Loucy (cell line): ENCODE results near the gene MBD3L1.

Experiments used
- H2AFZ ChIP-seq: fragments of 200-600 bp; sonication (generic); 2 replicates; pipeline ENCODE4 v1.6.0; 2016; ENCODE audit warnings: antibody characterized with exemption, mild to moderate bottlenecking, low read length, moderate library complexity
- H3F3A ChIP-seq: fragments of 200-600 bp; 2 replicates; pipeline ENCODE4 v1.6.0; 2016; ENCODE audit warnings: antibody characterized with exemption, low read depth, mild to moderate bottlenecking
- H3K27me3 ChIP-seq: fragments of 200-600 bp; sonication (generic); 2 replicates; pipeline ENCODE4 v1.6.1; 2014; ENCODE audit warnings: low read length, mild to moderate bottlenecking; ENCODE audit not compliant: insufficient read depth, poor library complexity, severe bottlenecking
- H3K36me3 ChIP-seq: fragments of 200-600 bp; sonication (generic); 2 replicates; pipeline ENCODE4 v1.6.1; 2016; ENCODE audit warnings: low read length; ENCODE audit not compliant: insufficient read depth
- H3K4me1 ChIP-seq: fragments of 200-600 bp; sonication (generic); 2 replicates; pipeline ENCODE4 v1.5.1; 2014; ENCODE audit warnings: low read length, mild to moderate bottlenecking; ENCODE audit not compliant: insufficient read depth, poor library complexity, severe bottlenecking
- H3K4me2 ChIP-seq: fragments of 200-600 bp; sonication (generic); 2 replicates; pipeline ENCODE4 v1.6.0; 2014; ENCODE audit warnings: antibody characterized with exemption, low read length, low read depth, mild to moderate bottlenecking; ENCODE audit not compliant: poor library complexity, severe bottlenecking
- H3K4me3 ChIP-seq: fragments of 200-600 bp; sonication (generic); 2 replicates; pipeline ENCODE4 v1.5.1; 2014; ENCODE audit warnings: low read length, mild to moderate bottlenecking, mixed read lengths; ENCODE audit not compliant: poor library complexity, severe bottlenecking
- H3K79me2 ChIP-seq: fragments of 200-600 bp; sonication (generic); 2 replicates; pipeline ENCODE4 v1.6.1; 2014; ENCODE audit warnings: low read length; ENCODE audit not compliant: insufficient read depth
- H3K9ac ChIP-seq: fragments of 200-600 bp; sonication (generic); 2 replicates; pipeline ENCODE4 v1.6.0; 2014; ENCODE audit warnings: mild to moderate bottlenecking, low read depth, low read length, moderate library complexity; ENCODE audit not compliant: poor library complexity, severe bottlenecking
- H3K9me2 ChIP-seq: fragments of 200-600 bp; sonication (generic); replicated peaks from 2 replicates; pipeline ENCODE4 v1.6.1; 2016; ENCODE audit warnings: low read depth, low read length, mixed read lengths
- H3K9me3 ChIP-seq: fragments of 200-600 bp; sonication (generic); 2 replicates; pipeline ENCODE4 v1.6.1; 2014; ENCODE audit warnings: mild to moderate bottlenecking, antibody characterized with exemption, low read length, low read depth; ENCODE audit not compliant: insufficient read depth
- H4K20me1 ChIP-seq: fragments of 200-600 bp; sonication (generic); 2 replicates; pipeline ENCODE4 v1.6.0; 2014; ENCODE audit warnings: antibody characterized with exemption, low read length, mild to moderate bottlenecking; ENCODE audit not compliant: insufficient read depth, poor library complexity, severe bottlenecking
- CTCF ChIP-seq: fragments of 200-600 bp; sonication (generic); conservative IDR thresholded peaks from 2 replicates; pipeline ENCODE4 v1.5.1; 2014; ENCODE audit warnings: mild to moderate bottlenecking, antibody characterized with exemption, low read length
- EZH2phosphoT487 ChIP-seq: fragments of 200-600 bp; IDR thresholded peaks from 2 replicates; pipeline ENCODE4 v1.6.1; 2018; ENCODE audit warnings: antibody characterized with exemption, mild to moderate bottlenecking, moderate library complexity, borderline replicate concordance

MBD3L1 gene

GRCh38 chr19:8880868-8881488 is 48.8 kb downstream of the MBD3L1 start:
- Histone ChIP-seq H3F3A (no peaks in the 10 kb centered on the region), H3K9me2 (no peaks in the 10 kb centered on the region), H4K20me1 (no peaks in the 10 kb centered on the region), H3K4me1 (no peaks in the 10 kb centered on the region), H3K9me3 (no peaks in the 10 kb centered on the region; the same call in 1 of the 2 replicates), H3K9ac (no peak overlapping the region), H2AFZ (no peak overlapping the region), H3K36me3 (no peaks in the 10 kb centered on the region), H3K79me2 (no peaks in the 10 kb centered on the region), H3K27me3 (no peaks in the 10 kb centered on the region), H3K4me2 (no peak overlapping the region), H3K4me3 (no peak overlapping the region)
- TF ChIP-seq CTCF (no peak), EZH2phosphoT487 (no peak)

GRCh38 chr19:8881512-8881911 is 49.3 kb downstream of the MBD3L1 start:
- Histone ChIP-seq H3F3A (no peaks in the 10 kb centered on the region), H3K27me3 (no peaks in the 10 kb centered on the region), H3K36me3 (no peaks in the 10 kb centered on the region), H3K4me1 (no peaks in the 10 kb centered on the region), H3K9ac (no peak overlapping the region), H3K9me3 (no peaks in the 10 kb centered on the region; the same call in 1 of the 2 replicates), H3K4me2 (no peak overlapping the region), H3K79me2 (no peaks in the 10 kb centered on the region), H2AFZ (no peak overlapping the region), H4K20me1 (no peaks in the 10 kb centered on the region), H3K4me3 (no peak overlapping the region), H3K9me2 (no peaks in the 10 kb centered on the region)
- TF ChIP-seq EZH2phosphoT487 (no peak), CTCF (no peak)

GRCh38 chr19:8884416-8884815 is 52.2 kb downstream of the MBD3L1 start:
- Histone ChIP-seq H3K4me3 (no peak overlapping the region), H3K79me2 (no peaks in the 10 kb centered on the region), H3K36me3 (no peaks in the 10 kb centered on the region), H2AFZ (no peak overlapping the region), H3F3A (no peaks in the 10 kb centered on the region), H3K27me3 (no peaks in the 10 kb centered on the region), H3K9me3 (no peaks in the 10 kb centered on the region; the same call in 1 of the 2 replicates), H3K9ac (no peak overlapping the region), H3K9me2 (no peaks in the 10 kb centered on the region), H4K20me1 (no peaks in the 10 kb centered on the region), H3K4me1 (no peaks in the 10 kb centered on the region), H3K4me2 (no peak overlapping the region)
- TF ChIP-seq CTCF: no peak
